ENCODE measurements around the gene RCSD1. TPM values are rescaled to one million over a fixed set of nuclear protein-coding genes. Genes with fewer than 3 reads are reported as not detected.

Gene RCSD1
- total RNA-seq, 3 donors from 2014 or later (not counting 1 experiment from before 2014, with no cell fraction given) = 86.3 to 130 (median 110) TPM

- Histone ChIP-seq H3K36me3 (ENCODE audit: control insufficient read depth, insufficient read depth, low read length) (peaks cover 45% of the 10 kb centered on the region), H3K4me1 (ENCODE audit: control insufficient read depth, insufficient read depth, low read length) (peaks cover 67% of the 10 kb centered on the region), H3K4me3 (ENCODE audit: low read length) (no peak overlapping the region), H3K27me3 (ENCODE audit: control insufficient read depth, insufficient read depth, low read length) (no peaks in the 10 kb centered on the region), H3K9me3 (ENCODE audit: control insufficient read depth, insufficient read depth, low read length) (no peaks in the 10 kb centered on the region), H3K27ac (ENCODE audit: low read length) (no peak overlapping the region)
- H3K27ac Mint-ChIP-seq = peak overlapping the region; percentile 47 to 97
- peak overlapping the region; percentile 47 for H3K4me3 Mint-ChIP-seq
- H3K4me1 Mint-ChIP-seq = peaks cover 91 to 95% of the 10 kb centered on the region in 2 donors
- intact Hi-C loops (cut with micrococcal nuclease) = loop anchor here (5.0 kb wide), 1 partner anchor 56 kb away; no protein-coding TSS in a partner anchor
- no peaks in the 10 kb centered on the region for H3K27me3 Mint-ChIP-seq (ENCODE audit: low read depth in 2 of 2)
- ATAC-seq (no peak), DNase-seq (no peak)
- H3K36me3 Mint-ChIP-seq = peaks cover 7% of the 10 kb centered on the region
- no peaks in the 10 kb centered on the region for H3K9me3 Mint-ChIP-seq
- WGBS (ENCODE audit: insufficient coverage) = 87% methylated on average over 5 of the region's 10 CpGs
- TF ChIP-seq CTCF (IDR thresholded peaks at IDR 0.05) = no peak
Observed at GRCh38 chr1:167658574-167659328, 28.7 kb downstream of the RCSD1 start.

GRCh38 chr1:167659450-167659849 lies 29.4 kb downstream of the RCSD1 start:
- no peaks in the 10 kb centered on the region for H3K9me3 ChIP-seq (ENCODE audit: control insufficient read depth, insufficient read depth, low read length)
- Mint-ChIP-seq H3K27ac (peak overlapping the region; percentile 47 to 97), H3K9me3 (no peaks in the 10 kb centered on the region), H3K4me1 (peaks cover 89 to 93% of the 10 kb centered on the region in 2 donors), H3K4me3 (peak overlapping the region; percentile 47), H3K27me3 (ENCODE audit: low read depth in 2 of 2) (no peaks in the 10 kb centered on the region), H3K36me3 (peaks cover 7% of the 10 kb centered on the region)
- H3K4me3 ChIP-seq (ENCODE audit: low read length) = no peak overlapping the region
- peaks cover 67% of the 10 kb centered on the region for H3K4me1 ChIP-seq (ENCODE audit: control insufficient read depth, insufficient read depth, low read length)
- 89% methylated on average over 3 of the region's 3 CpGs for WGBS (ENCODE audit: insufficient coverage)
- intact Hi-C loops (cut with micrococcal nuclease) = loop anchor here (5.0 kb wide), 1 partner anchor 57 kb away; no protein-coding TSS in a partner anchor
- no peak for ATAC-seq
- DNase-seq = no peak
- no peaks in the 10 kb centered on the region for H3K27me3 ChIP-seq (ENCODE audit: control insufficient read depth, insufficient read depth, low read length)
- H3K27ac ChIP-seq (ENCODE audit: low read length) = no peak overlapping the region
- H3K36me3 ChIP-seq (ENCODE audit: control insufficient read depth, insufficient read depth, low read length) = peaks cover 46% of the 10 kb centered on the region
- TF ChIP-seq CTCF (IDR thresholded peaks at IDR 0.05) = no peak

- Histone ChIP-seq H3K36me3 (ENCODE audit: control insufficient read depth, insufficient read depth, low read length) (peaks cover 43% of the 10 kb centered on the region), H3K4me3 (ENCODE audit: low read length) (no peak overlapping the region), H3K27me3 (ENCODE audit: control insufficient read depth, insufficient read depth, low read length) (no peaks in the 10 kb centered on the region), H3K27ac (ENCODE audit: low read length) (no peak overlapping the region), H3K9me3 (ENCODE audit: control insufficient read depth, insufficient read depth, low read length) (no peaks in the 10 kb centered on the region), H3K4me1 (ENCODE audit: control insufficient read depth, insufficient read depth, low read length) (peaks cover 64% of the 10 kb centered on the region)
- Mint-ChIP-seq H3K36me3 (peaks cover 7% of the 10 kb centered on the region), H3K4me1 (peaks cover 89 to 93% of the 10 kb centered on the region in 2 donors), H3K27me3 (ENCODE audit: low read depth in 2 of 2) (no peaks in the 10 kb centered on the region), H3K4me3 (no peak overlapping the region), H3K27ac (peak overlapping the region; percentile 47 to 97), H3K9me3 (no peaks in the 10 kb centered on the region)
- no peak for ATAC-seq
- DNase-seq = no peak
- intact Hi-C loops (cut with micrococcal nuclease) = loop anchor here (5.0 kb wide), 1 partner anchor 58 kb away; no protein-coding TSS in a partner anchor
- no peak for TF ChIP-seq CTCF (IDR thresholded peaks at IDR 0.05)
- 84% methylated on average over 6 of the region's 6 CpGs for WGBS (ENCODE audit: insufficient coverage)
Observed at GRCh38 chr1:167659881-167660280, 29.8 kb downstream of the RCSD1 start.

Measured in natural killer cell (primary cell).